Hepatocyte (in vitro differentiated cells): ENCODE measurements around the gene CASP7. TPM values are rescaled to one million over a fixed set of nuclear protein-coding genes. Genes with fewer than 3 reads are reported as not detected.

Experiments
- DNase-seq: peaks from one replicate; pipeline ENCODE4 v3.0.0-alpha.2; 2016; ENCODE audit warnings: low spot score
- H2AFZ ChIP-seq: fragments of 200-600 bp; sonication (generic); 2 replicates; pipeline ENCODE4 v1.6.0; 2016; ENCODE audit warnings: antibody characterized with exemption, mild to moderate bottlenecking
- H3K27ac ChIP-seq: fragments of 200-600 bp; sonication (generic); 2 replicates; pipeline ENCODE4 v1.5.1; 2016; ENCODE audit warnings: mild to moderate bottlenecking
- H3K27me3 ChIP-seq: fragments of 200-600 bp; sonication (generic); 2 replicates; pipeline ENCODE4 v1.6.1; 2016
- H3K36me3 ChIP-seq: fragments of 200-600 bp; sonication (generic); replicated peaks from 2 replicates; pipeline ENCODE4 v1.5.1; 2016; ENCODE audit warnings: low read depth; ENCODE audit not compliant: insufficient read depth
- H3K4me1 ChIP-seq: fragments of 200-600 bp; sonication (generic); 2 replicates; pipeline ENCODE4 v1.5.1; 2016; ENCODE audit warnings: mild to moderate bottlenecking, moderate library complexity; ENCODE audit not compliant: insufficient read depth
- H3K4me2 ChIP-seq: fragments of 200-600 bp; sonication (generic); 2 replicates; pipeline ENCODE4 v1.6.0; 2016
- H3K4me3 ChIP-seq: fragments of 200-600 bp; sonication (generic); 2 replicates; pipeline ENCODE4 v1.5.1; 2016; ENCODE audit warnings: mild to moderate bottlenecking
- H3K79me2 ChIP-seq: fragments of 200-600 bp; sonication (generic); 2 replicates; pipeline ENCODE4 v1.6.0; 2017; ENCODE audit warnings: mild to moderate bottlenecking
- H3K9me2 ChIP-seq: fragments of 200-600 bp; sonication (generic); replicated peaks from 2 replicates; pipeline ENCODE4 v1.6.0; 2017; ENCODE audit warnings: mild to moderate bottlenecking; ENCODE audit not compliant: insufficient read depth
- H3K9me3 ChIP-seq: fragments of 200-600 bp; sonication (generic); 2 replicates; pipeline ENCODE4 v1.5.1; 2016; ENCODE audit warnings: low read depth, mild to moderate bottlenecking
- H4K20me1 ChIP-seq: fragments of 200-600 bp; sonication (generic); 2 replicates; pipeline ENCODE4 v1.6.0; 2016; ENCODE audit warnings: mild to moderate bottlenecking; ENCODE audit not compliant: insufficient read depth, poor library complexity, severe bottlenecking
- EZH2 ChIP-seq: fragments of 200-600 bp; sonication (generic); IDR thresholded peaks from 2 replicates; pipeline ENCODE4 v1.6.1; 2016; ENCODE audit warnings: antibody characterized with exemption, mild to moderate bottlenecking, borderline replicate concordance
- EZH2phosphoT487 ChIP-seq: fragments of 200-600 bp; sonication (generic); IDR thresholded peaks from one replicate; pipeline ENCODE4 v1.6.1; 2018; ENCODE audit warnings: antibody characterized with exemption, mild to moderate bottlenecking, low read depth, moderate library complexity; ENCODE audit not compliant: unreplicated experiment, severe bottlenecking
- WGBS: methylation state at CpG from one replicate; pipeline ENCODE4 v1.1.6; 2016; ENCODE audit warnings: low lambda C conversion rate; ENCODE audit errors: missing lambda C conversion rate; 5-methylcytosine and 5-hydroxymethylcytosine counted together
- polyA plus RNA-seq: library from polyadenylated mRNA; unstranded; fragments of >200 nt; fragmentation: Nextera tagmentation; extraction: Ambion mirVana; gene quantifications from 2 replicates; pipeline ENCODE4 v1.2.1, GENCODE V29; 2016
- total RNA-seq: library from RNA; depleted of rRNA; stranded (reverse); fragments of >200 nt; gene quantifications from 2 replicates; pipeline ENCODE4 v1.2.3, GENCODE V29; 2014
- TF ChIP-seq, protein P1 (sequence below): fragments of 200-600 bp; sonication (generic); IDR thresholded peaks from 2 replicates; pipeline ENCODE4 v1.5.1; 2016; ENCODE audit warnings: antibody characterized with exemption, mild to moderate bottlenecking; ENCODE audit not compliant: poor library complexity

The CASP7 gene
- total and polyA plus RNA-seq, 2 experiments from 2014 or later: 19.8 to 35.0 TPM

DNA sequence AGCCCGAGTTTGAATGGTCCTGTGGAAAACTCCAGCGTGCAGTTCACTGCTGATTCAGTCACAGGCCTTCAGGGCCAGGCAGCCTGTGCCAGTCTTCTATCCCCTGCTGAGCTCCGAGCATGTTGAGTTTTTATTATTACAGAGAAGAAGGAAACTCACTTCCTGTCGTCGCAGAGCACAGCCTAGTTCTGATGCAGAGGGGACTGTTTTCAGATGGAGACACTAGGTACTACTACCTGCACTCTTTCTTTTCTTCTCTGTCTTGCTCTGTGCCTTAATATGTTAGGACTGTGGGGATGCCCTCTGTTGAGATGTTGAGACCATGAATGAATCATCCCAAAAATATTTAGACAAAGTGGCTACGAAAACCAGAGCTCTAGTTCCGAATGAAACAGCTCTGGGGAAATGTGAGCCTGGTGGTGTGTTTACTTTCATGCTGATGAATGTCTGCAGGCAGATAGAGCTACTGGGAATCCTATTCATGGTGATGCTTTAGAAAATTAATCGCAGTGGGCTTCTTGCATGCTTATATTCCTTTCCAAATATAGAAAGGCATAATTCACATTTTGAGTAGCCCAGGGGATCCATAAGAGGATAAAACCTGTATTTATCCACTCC, 29.6 kb downstream of the CASP7 start:
- Histone ChIP-seq H3K9me2 (no peaks in the 10 kb centered on the region), H3K4me2 (peak overlapping the region; percentile 9), H3K27me3 (no peaks in the 10 kb centered on the region), H3K36me3 (no peaks in the 10 kb centered on the region), H4K20me1 (no peaks in the 10 kb centered on the region), H3K79me2 (no peaks in the 10 kb centered on the region), H3K27ac (no peak overlapping the region), H2AFZ (no peak overlapping the region), H3K4me3 (no peak overlapping the region), H3K9me3 (no peaks in the 10 kb centered on the region), H3K4me1 (peaks cover 6% of the 10 kb centered on the region)
- 42% methylated on average over 8 of the region's 8 CpGs for WGBS
- TF ChIP-seq EZH2phosphoT487 (no peak), EZH2 (no peak)
- TF ChIP-seq, protein P1, sequence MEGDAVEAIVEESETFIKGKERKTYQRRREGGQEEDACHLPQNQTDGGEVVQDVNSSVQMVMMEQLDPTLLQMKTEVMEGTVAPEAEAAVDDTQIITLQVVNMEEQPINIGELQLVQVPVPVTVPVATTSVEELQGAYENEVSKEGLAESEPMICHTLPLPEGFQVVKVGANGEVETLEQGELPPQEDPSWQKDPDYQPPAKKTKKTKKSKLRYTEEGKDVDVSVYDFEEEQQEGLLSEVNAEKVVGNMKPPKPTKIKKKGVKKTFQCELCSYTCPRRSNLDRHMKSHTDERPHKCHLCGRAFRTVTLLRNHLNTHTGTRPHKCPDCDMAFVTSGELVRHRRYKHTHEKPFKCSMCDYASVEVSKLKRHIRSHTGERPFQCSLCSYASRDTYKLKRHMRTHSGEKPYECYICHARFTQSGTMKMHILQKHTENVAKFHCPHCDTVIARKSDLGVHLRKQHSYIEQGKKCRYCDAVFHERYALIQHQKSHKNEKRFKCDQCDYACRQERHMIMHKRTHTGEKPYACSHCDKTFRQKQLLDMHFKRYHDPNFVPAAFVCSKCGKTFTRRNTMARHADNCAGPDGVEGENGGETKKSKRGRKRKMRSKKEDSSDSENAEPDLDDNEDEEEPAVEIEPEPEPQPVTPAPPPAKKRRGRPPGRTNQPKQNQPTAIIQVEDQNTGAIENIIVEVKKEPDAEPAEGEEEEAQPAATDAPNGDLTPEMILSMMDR: no peak
- peak; percentile 27 for DNase-seq

DNA sequence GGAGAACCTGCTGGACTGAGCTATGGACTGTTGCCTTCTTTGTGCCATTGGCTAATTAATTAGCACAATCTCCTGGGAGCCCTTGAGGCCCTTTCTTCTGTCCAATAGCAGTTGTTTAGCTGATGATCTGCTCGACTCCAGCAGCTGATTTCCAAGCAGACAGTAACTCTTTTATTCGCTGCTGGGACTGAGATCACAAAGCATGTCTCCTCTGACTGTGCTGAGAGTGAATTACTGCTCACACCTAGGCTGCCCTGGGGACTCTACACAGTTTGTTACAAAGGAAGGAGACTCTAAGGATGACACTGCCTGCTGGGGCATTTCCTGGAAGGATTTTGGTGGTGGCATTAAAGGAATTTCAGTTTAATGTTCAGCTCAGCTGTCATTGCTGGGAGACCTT, 31.4 kb downstream of the CASP7 start:
- H3K4me1 ChIP-seq: peaks cover 4% of the 10 kb centered on the region
- 75% methylated on average over 2 of the region's 2 CpGs for WGBS
- no peak overlapping the region for H3K4me2 ChIP-seq
- no peaks in the 10 kb centered on the region for H3K36me3 ChIP-seq
- H3K9me2 ChIP-seq: no peaks in the 10 kb centered on the region
- H3K27ac ChIP-seq: no peak overlapping the region
- no peaks in the 10 kb centered on the region for H3K9me3 ChIP-seq
- H3K4me3 ChIP-seq: no peak overlapping the region
- H4K20me1 ChIP-seq: no peaks in the 10 kb centered on the region
- TF ChIP-seq EZH2phosphoT487 (no peak), EZH2 (no peak)
- TF ChIP-seq, protein P1: no peak
- no peak overlapping the region for H2AFZ ChIP-seq
- no peak for DNase-seq
- no peaks in the 10 kb centered on the region for H3K79me2 ChIP-seq
- H3K27me3 ChIP-seq: no peaks in the 10 kb centered on the region

GRCh38 chr10:113712024-113712423, 32.3 kb downstream of the CASP7 start:
- H3K27me3 ChIP-seq: no peaks in the 10 kb centered on the region
- no peak overlapping the region for H2AFZ ChIP-seq
- no peaks in the 10 kb centered on the region for H3K79me2 ChIP-seq
- no peaks in the 10 kb centered on the region for H3K36me3 ChIP-seq
- no peak for TF ChIP-seq EZH2
- no peak for TF ChIP-seq EZH2phosphoT487
- TF ChIP-seq, protein P1: no peak
- peaks cover 3% of the 10 kb centered on the region for H3K4me1 ChIP-seq
- H3K27ac ChIP-seq: no peak overlapping the region
- H3K9me3 ChIP-seq: no peaks in the 10 kb centered on the region
- no peak overlapping the region for H3K4me2 ChIP-seq
- 92% methylated on average over 3 of the region's 3 CpGs for WGBS
- no peaks in the 10 kb centered on the region for H3K9me2 ChIP-seq
- no peak overlapping the region for H3K4me3 ChIP-seq
- H4K20me1 ChIP-seq: no peaks in the 10 kb centered on the region
- no peak for DNase-seq
